HepG2 (cell line): Measurements from ENCODE around the gene BCAP29. TPM values are rescaled to one million over a fixed set of nuclear protein-coding genes. Genes with fewer than 3 reads are reported as not detected.

Experiments used
- ATAC-seq: fragments of 200-7000 bp; cut with Tn5 transposase; 3 replicates; pipeline ENCODE4 v1.9.1; 2020; ENCODE audit warnings: mild to moderate bottlenecking, moderate library complexity
- BruUV-seq: library from RNA; stranded (reverse); fragments of 400-500 nt; replicated peaks from 2 replicates; lab custom pipeline; 2021; lab: Mats Ljungman, UMichigan
- CTCF ChIA-PET: fragments of 300-600 bp; formaldehyde crosslinking; extraction: SDS; loops from one replicate; lab custom pipeline; 2021; ENCODE audit warnings: low total read pairs, inconsistent platforms, low intra/inter-chr PET ratio; lab: Yijun Ruan, JAX
- POLR2A ChIA-PET: fragments of 350-600 bp; sonication (Branson Sonifier 250); formaldehyde crosslinking; loops from one replicate; lab custom pipeline; 2020; ENCODE audit warnings: antibody characterized with exemption, inconsistent platforms; lab: Yijun Ruan, JAX
- DNase-seq: peaks from one replicate; pipeline ENCODE4 v3.0.0-alpha.2; 2015; ENCODE audit warnings: low spot score
- FAIRE-seq: peaks from 3 replicates; lab custom pipeline; 2011; peaks lifted over from hg19 to GRCh38; lab: Jason Lieb, UNC
- H2AFZ ChIP-seq: one replicate; pipeline ENCODE4 v1.6.1; 2011; ENCODE audit warnings: low read length, inconsistent platforms
- H3K27ac ChIP-seq: fragments of 300-600 bp; 3 replicates; pipeline ENCODE4 v1.8.0; 2011; ENCODE audit warnings: mixed run types, mild to moderate bottlenecking, mixed read lengths, low read length, inconsistent platforms; ENCODE audit not compliant: insufficient read depth; ENCODE audit errors: extremely low read length
- H3K27me3 ChIP-seq, 2 experiments: fragments of 200-600 bp in 1 of 2; 2 replicates in 1 of 2; 3 replicates in 1 of 2; pipeline versions ENCODE4 v1.6.0 to v1.8.0; 2011; ENCODE audit warnings: low read length in 2 of 2, mild to moderate bottlenecking in 2 of 2, moderate library complexity in 2 of 2, inconsistent platforms in 1 of 2; ENCODE audit not compliant: insufficient read depth in 2 of 2, control insufficient read depth in 1 of 2
- H3K36me3 ChIP-seq, 2 experiments: fragments of 200-600 bp in 1 of 2; replicated peaks in 1 of 2; 2 replicates in 1 of 2; 3 replicates in 1 of 2; pipeline versions ENCODE4 v1.5.1 to v1.8.0; 2011; ENCODE audit warnings: low read length in 2 of 2, inconsistent platforms in 1 of 2; ENCODE audit not compliant: insufficient read depth in 2 of 2, control insufficient read depth in 1 of 2
- H3K4me1 ChIP-seq: 2 replicates; pipeline ENCODE4 v1.5.1; 2012; ENCODE audit warnings: low read length, inconsistent platforms; ENCODE audit not compliant: insufficient read depth
- H3K4me2 ChIP-seq: 2 replicates; pipeline ENCODE4 v1.6.0; 2011; ENCODE audit warnings: low read depth, low read length, inconsistent platforms
- H3K4me3 ChIP-seq, 3 experiments: fragments of 200-600 bp in 1 of 3; sonication (generic), shearing (Covaris generic) in 1 of 3; replicated peaks in 1 of 3; 2 replicates each; pipeline ENCODE4 v1.5.1; 2011 to 2016; ENCODE audit warnings: low read length in 3 of 3, inconsistent platforms in 2 of 3, low read depth in 2 of 3, mild to moderate bottlenecking in 2 of 3, control low read depth in 1 of 3, mixed read lengths in 1 of 3; ENCODE audit not compliant: insufficient read depth in 1 of 3
- H3K79me2 ChIP-seq: one replicate; pipeline ENCODE4 v1.6.1; 2011; ENCODE audit warnings: low read length, inconsistent platforms; ENCODE audit not compliant: insufficient read depth
- H3K9ac ChIP-seq: 2 replicates; pipeline ENCODE4 v1.6.0; 2011; ENCODE audit warnings: mild to moderate bottlenecking, low read depth, low read length, inconsistent platforms; ENCODE audit not compliant: insufficient read depth
- H3K9me3 ChIP-seq: 2 replicates; pipeline ENCODE4 v1.5.1; 2012; ENCODE audit warnings: mild to moderate bottlenecking, low read length
- H4K20me1 ChIP-seq: 2 replicates; pipeline ENCODE4 v1.6.0; 2011; ENCODE audit warnings: inconsistent platforms, mild to moderate bottlenecking, low read length, moderate library complexity; ENCODE audit not compliant: insufficient read depth
- DBP ChIP-seq: sonication (generic); formaldehyde crosslinking; IDR thresholded peaks from 2 replicates; pipeline ENCODE4 v1.4.0; 2020; ENCODE audit warnings: missing genetic modification reagents; ENCODE audit errors: not compliant biosample characterization
- GFI1 ChIP-seq: sonication (generic); formaldehyde crosslinking; IDR thresholded peaks from 2 replicates; pipeline ENCODE4 v1.5.0; 2020; ENCODE audit warnings: missing genetic modification reagents, mild to moderate bottlenecking, borderline replicate concordance
- KLF9 ChIP-seq: IDR thresholded peaks from 2 replicates; pipeline ENCODE4 v1.6.1; 2016; ENCODE audit warnings: low read depth
- MIXL1 ChIP-seq: IDR thresholded peaks from 2 replicates; pipeline ENCODE4 v1.6.1; 2016
- SIN3B ChIP-seq: fragments of 150-350 bp; IDR thresholded peaks from 2 replicates; pipeline ENCODE4 v1.6.1; 2014; ENCODE audit warnings: low read length
- SNAPC5 ChIP-seq: sonication (generic); formaldehyde crosslinking; IDR thresholded peaks from 2 replicates; pipeline ENCODE4 v1.8.1; 2023; ENCODE audit warnings: mild to moderate bottlenecking, missing genetic modification reagents, borderline replicate concordance
- ZNF639 ChIP-seq: conservative IDR thresholded peaks from 2 replicates; pipeline ENCODE4 v1.6.1; 2018; ENCODE audit warnings: missing genetic modification reagents
- ZSCAN21 ChIP-seq: sonication (generic); formaldehyde crosslinking; IDR thresholded peaks from 2 replicates; pipeline ENCODE4 v1.8.0; 2022; ENCODE audit warnings: mild to moderate bottlenecking, missing genetic modification reagents, moderate library complexity, borderline replicate concordance
- in situ Hi-C: cut with HindIII; loops from 2 replicates; pipeline ENCODE4 v1.10.0; 2017; ENCODE audit warnings: low pct_unique_long_range_greater_than_20kb; ENCODE audit not compliant: extremely low pct_ligation_motif_present
- intact Hi-C: fragments of 100-400 bp; cut with micrococcal nuclease; formaldehyde crosslinking; loops from one replicate; pipeline ENCODE4 v1.10.0; 2022; ENCODE audit not compliant: unreplicated experiment
- polyA plus RNA-seq, 8 experiments: library from polyadenylated mRNA; depleted of rRNA in 3 of 8; stranded (reverse) in 7 of 8; unstranded in 1 of 8; fragments of >200 nt; fragmentation: Illumina TruSeq in 4 of 8; extraction: Trizol in 4 of 8; gene quantifications; 2 replicates each; pipeline versions ENCODE4 v1.2.1 to v1.2.3, GENCODE V29; 2011 to 2016; ENCODE audit warnings: low read depth in 4 of 8, missing spikeins in 1 of 8, mixed read lengths in 1 of 8; ENCODE audit not compliant: insufficient read depth in 1 of 8
- total RNA-seq, 5 experiments: library from RNA; depleted of rRNA; stranded (reverse); fragments of >200 nt; fragmentation: Illumina TruSeq; extraction: Trizol; gene quantifications; 2 replicates each; pipeline ENCODE4 v1.2.3, GENCODE V29; 2016; ENCODE audit warnings: low read depth in 1 of 5

BCAP29 gene
- total and polyA plus RNA-seq, 2 of the 13 experiments (the other 11 are each of a cell fraction or from before 2014, with no cell fraction given), result 15.3 to 35.6 TPM

- H3K27ac ChIP-seq, result no peak overlapping the region
- no peak overlapping the region for H2AFZ ChIP-seq
- no peak for ATAC-seq
- H3K9me3 ChIP-seq, result no peaks in the 10 kb centered on the region
- no peak for FAIRE-seq
- CTCF ChIA-PET, result no interaction called here
- DNase-seq, result no peak
- H4K20me1 ChIP-seq, result no peaks in the 10 kb centered on the region; the same call in 1 of the 2 replicates
- TF ChIP-seq SIN3B, result no peak
- TF ChIP-seq KLF9 (CRISPR knock-in tag), result no peak
- TF ChIP-seq ZNF639 (CRISPR knock-in tag), result no peak
- no peak for TF ChIP-seq GFI1 (CRISPR knock-in tag)
- TF ChIP-seq SNAPC5 (CRISPR knock-in tag), result no peak
- no peak for TF ChIP-seq MIXL1
- no peak for TF ChIP-seq DBP
- no peak for TF ChIP-seq ZSCAN21 (CRISPR knock-in tag)
- intact Hi-C loops, result no loop called here
- H3K4me2 ChIP-seq, result no peak overlapping the region
- in situ Hi-C loops, result no loop called here
- H3K4me3 ChIP-seq, result no peak overlapping the region
- H3K4me1 ChIP-seq, result peaks cover 17% of the 10 kb centered on the region
- no peaks in the 10 kb centered on the region for H3K79me2 ChIP-seq
- H3K9ac ChIP-seq, result no peak overlapping the region
- peaks cover 9 to 40% of the 10 kb centered on the region in 2 experiments for H3K27me3 ChIP-seq
- POLR2A ChIA-PET, result no interaction called here
- BruUV-seq, result no TSS peak
- no peaks in the 10 kb centered on the region for H3K36me3 ChIP-seq
Observed at GRCh38 chr7:107658467-107658866, 78.4 kb downstream of the BCAP29 start.
